HCT116 (cell line): ENCODE data around the gene LCMT2. TPM values are rescaled to one million over a fixed set of nuclear protein-coding genes. Genes with fewer than 3 reads are reported as not detected.

Source experiments
- ATAC-seq: fragments of 200-7000 bp; cut with Tn5 transposase; 2 replicates; pipeline ENCODE4 v1.9.1; 2020; ENCODE audit warnings: mild to moderate bottlenecking, moderate library complexity
- BruUV-seq: library from RNA; stranded (reverse); fragments of 400-500 nt; replicated peaks from 2 replicates; lab custom pipeline; 2021; lab: Mats Ljungman, UMichigan
- CTCF ChIA-PET: fragments of 300-600 bp; sonication (Branson Sonifier 250); formaldehyde crosslinking; loops from one replicate; lab custom pipeline; 2021; ENCODE audit warnings: antibody characterized with exemption; lab: Charles Lee
- POLR2A ChIA-PET: fragments of 300-600, 350-600 bp; sonication (Branson Sonifier 250); formaldehyde crosslinking; loops from one replicate; lab custom pipeline; 2021; ENCODE audit warnings: antibody characterized with exemption; lab: Charles Lee
- RAD21 ChIA-PET, 2 experiments: fragments of 300-600 bp; sonication (Branson Sonifier 250); formaldehyde crosslinking; loops; one replicate each; lab custom pipeline; 2023; ENCODE audit warnings: low total read pairs in 2 of 2; ENCODE audit not compliant: uncharacterized antibody in 2 of 2, unreplicated experiment in 2 of 2, low non-redundant PET in 1 of 2; lab: Charles Lee
- DNase-seq: peaks from one replicate; pipeline ENCODE4 v3.0.0-alpha.2; 2010; ENCODE audit warnings: low read depth, low spot score
- H2AFZ ChIP-seq: fragments of 200-600 bp; shearing (Covaris generic), sonication (generic); 2 replicates; pipeline ENCODE4 v1.6.1; 2017; ENCODE audit warnings: low read depth, mixed run types, mixed read lengths, antibody characterized with exemption, low read length; ENCODE audit not compliant: poor library complexity, severe bottlenecking
- H3K27ac ChIP-seq: 2 replicates; pipeline ENCODE4 v1.5.1; 2012; ENCODE audit warnings: low read depth, low read length
- H3K27me3 ChIP-seq: fragments of 200-600 bp; sonication (generic); 2 replicates; pipeline ENCODE4 v1.6.1; 2016; ENCODE audit warnings: mixed run types, low read length, mixed read lengths; ENCODE audit not compliant: insufficient read depth
- H3K36me3 ChIP-seq, 2 experiments: fragments of 200-500 bp in 1 of 2; fragments of 200-600 bp in 1 of 2; sonication (Bioruptor generic) in 1 of 2; sonication (generic) in 1 of 2; 2 replicates each; pipeline versions ENCODE4 v1.5.1 to v1.6.1; 2014 to 2016; ENCODE audit warnings: low read length in 2 of 2, inconsistent platforms in 1 of 2, mixed read lengths in 1 of 2, mixed run types in 1 of 2; ENCODE audit not compliant: insufficient read depth in 2 of 2, control insufficient read depth in 1 of 2
- H3K4me1 ChIP-seq, 2 experiments: fragments of 200-600 bp in 1 of 2; sonication (generic) in 1 of 2; 2 replicates each; pipeline versions ENCODE4 v1.5.1 to v1.6.1; 2012 to 2017; ENCODE audit warnings: low read length in 2 of 2, inconsistent platforms in 1 of 2, mild to moderate bottlenecking in 1 of 2, mixed read lengths in 1 of 2, mixed run types in 1 of 2, moderate library complexity in 1 of 2; ENCODE audit not compliant: insufficient read depth in 2 of 2, control insufficient read depth in 1 of 2
- H3K4me2 ChIP-seq: fragments of 200-600 bp; sonication (generic); 2 replicates; pipeline ENCODE4 v1.6.1; 2017; ENCODE audit warnings: mixed run types, low read length, mixed read lengths
- H3K4me3 ChIP-seq, 2 experiments: fragments of 200-600 bp in 1 of 2; sonication (generic) in 1 of 2; replicated peaks in 1 of 2; 2 replicates each; pipeline ENCODE4 v1.5.1; 2011 to 2016; ENCODE audit warnings: low read length in 2 of 2, control low read depth in 1 of 2, low read depth in 1 of 2, mild to moderate bottlenecking in 1 of 2, mixed read lengths in 1 of 2, mixed run types in 1 of 2
- H3K79me2 ChIP-seq: fragments of 200-600 bp; sonication (generic); 2 replicates; pipeline ENCODE4 v1.6.1; 2017; ENCODE audit warnings: mild to moderate bottlenecking, mixed run types, low read length, moderate library complexity, mixed read lengths; ENCODE audit not compliant: insufficient read depth
- H3K9ac ChIP-seq: fragments of 200-600 bp; sonication (generic); 2 replicates; pipeline ENCODE4 v1.6.1; 2016; ENCODE audit warnings: low read length, mixed read lengths
- H3K9me2 ChIP-seq: fragments of 200-600 bp; sonication (generic), shearing (Covaris generic); 2 replicates; pipeline ENCODE4 v1.6.1; 2017; ENCODE audit warnings: mixed run types, mild to moderate bottlenecking, moderate library complexity; ENCODE audit not compliant: insufficient read depth
- H3K9me3 ChIP-seq, 2 experiments: fragments of 200-500 bp in 1 of 2; fragments of 200-600 bp in 1 of 2; sonication (Bioruptor generic) in 1 of 2; sonication (generic) in 1 of 2; 2 replicates each; pipeline ENCODE4 v1.6.1; 2014 to 2017; ENCODE audit warnings: low read length in 2 of 2, mixed read lengths in 2 of 2, inconsistent platforms in 1 of 2, low read depth in 1 of 2, mild to moderate bottlenecking in 1 of 2, mixed run types in 1 of 2, moderate library complexity in 1 of 2; ENCODE audit not compliant: control insufficient read depth in 1 of 2, insufficient read depth in 1 of 2
- H4K20me1 ChIP-seq: fragments of 200-600 bp; sonication (generic), shearing (Covaris generic); 2 replicates; pipeline ENCODE4 v1.6.1; 2017; ENCODE audit warnings: mixed run types, mild to moderate bottlenecking, moderate library complexity; ENCODE audit not compliant: insufficient read depth
- CBX3 ChIP-seq: IDR thresholded peaks from 2 replicates; pipeline ENCODE4 v1.6.1; 2012; ENCODE audit warnings: low read depth
- CTCF ChIP-seq, 3 experiments: fragments of 200-600 bp in 1 of 3; sonication (generic) in 1 of 3; IDR thresholded peaks in 2 of 3; conservative IDR thresholded peaks in 1 of 3; 2 replicates each; pipeline ENCODE4 v1.5.1; 2012 to 2017; ENCODE audit warnings: low read depth in 2 of 3, low read length in 2 of 3, antibody characterized with exemption in 1 of 3, borderline replicate concordance in 1 of 3, control low read depth in 1 of 3, mild to moderate bottlenecking in 1 of 3, mixed read lengths in 1 of 3, mixed run types in 1 of 3, moderate library complexity in 1 of 3; ENCODE audit not compliant: insufficient read depth in 1 of 3
- EGR1 ChIP-seq: IDR thresholded peaks from 2 replicates; pipeline ENCODE4 v1.6.1; 2012; ENCODE audit warnings: low read depth
- EZH2 ChIP-seq: fragments of 200-600 bp; sonication (generic); IDR thresholded peaks from 2 replicates; pipeline ENCODE4 v1.6.1; 2017; ENCODE audit warnings: antibody characterized with exemption, mixed run types
- EZH2phosphoT487 ChIP-seq: fragments of 200-600 bp; IDR thresholded peaks from 2 replicates; pipeline ENCODE4 v1.6.1; 2018; ENCODE audit warnings: antibody characterized with exemption, borderline replicate concordance
- FOSL1 ChIP-seq: IDR thresholded peaks from 2 replicates; pipeline ENCODE4 v1.6.1; 2012; ENCODE audit warnings: low read depth
- JUND ChIP-seq: IDR thresholded peaks from 2 replicates; pipeline ENCODE4 v1.6.1; 2012
- MAX ChIP-seq: IDR thresholded peaks from 2 replicates; pipeline ENCODE4 v1.6.1; 2012
- SP1 ChIP-seq: IDR thresholded peaks from 2 replicates; pipeline ENCODE4 v1.6.1; 2012; ENCODE audit warnings: low read depth
- YY1 ChIP-seq: IDR thresholded peaks from 2 replicates; pipeline ENCODE4 v1.6.1; 2011; ENCODE audit warnings: low read length, low read depth, moderate library complexity, mild to moderate bottlenecking; ENCODE audit not compliant: insufficient replicate concordance; ENCODE audit errors: extremely low read depth
- ZBTB33 ChIP-seq: IDR thresholded peaks from 2 replicates; pipeline ENCODE4 v1.6.1; 2011; ENCODE audit warnings: mild to moderate bottlenecking, low read length, moderate library complexity; ENCODE audit not compliant: insufficient replicate concordance; ENCODE audit errors: extremely low read depth
- ZNF274 ChIP-seq: fragments of 200-500 bp; sonication (Bioruptor generic); IDR thresholded peaks from 2 replicates; pipeline ENCODE4 v1.6.1; 2014; ENCODE audit warnings: mild to moderate bottlenecking, low read depth, low read length, inconsistent platforms
- intact Hi-C: fragments of 100-400 bp; cut with micrococcal nuclease; formaldehyde crosslinking; loops from 2 replicates; pipeline ENCODE4 v1.10.0; 2022
- total RNA-seq: library from RNA; stranded (reverse); gene quantifications from one replicate; pipeline ENCODE4 v1.2.1, GENCODE V29; 2021; ENCODE audit not compliant: unreplicated experiment

Gene LCMT2
- total RNA-seq, 1 experiment from 2014 or later, result 4.7 TPM

GRCh38 chr15:43277231-43277823 lies 53.0 kb downstream of the LCMT2 start:
- Histone ChIP-seq H3K36me3 (no peaks in the 10 kb centered on the region), H3K79me2 (no peaks in the 10 kb centered on the region), H3K9ac (no peak overlapping the region), H3K4me1 (peaks cover 0 to 5% of the 10 kb centered on the region in 2 experiments; a peak in 1 of 4 replicates), H2AFZ (no peak overlapping the region), H4K20me1 (no peaks in the 10 kb centered on the region), H3K9me2 (no peaks in the 10 kb centered on the region), H3K4me2 (no peak overlapping the region), H3K9me3 (no peaks in the 10 kb centered on the region), H3K27ac (no peak overlapping the region), H3K27me3 (no peaks in the 10 kb centered on the region), H3K4me3 (no peak overlapping the region)
- POLR2A ChIA-PET, result no interaction called here
- DNase-seq (no peak), ATAC-seq (no peak)
- intact Hi-C loops, result no loop called here
- no TSS peak for BruUV-seq
- CTCF ChIA-PET, result interaction anchor here (0.7 kb wide), 1 partner anchor 73 kb away, joined by 3 read pairs; no protein-coding TSS in a partner anchor
- RAD21 ChIA-PET, result no interaction called here
- no peak for TF ChIP-seq CBX3
- no peak for TF ChIP-seq EGR1
- no peak for TF ChIP-seq MAX
- no peak for TF ChIP-seq YY1
- no peak for TF ChIP-seq EZH2phosphoT487
- TF ChIP-seq ZNF274, result no peak
- TF ChIP-seq EZH2, result no peak
- TF ChIP-seq CTCF (IDR thresholded peaks at IDR 0.05 in 2 of 3, conservative IDR thresholded peaks at IDR 0.05 in 1 of 3; ENCODE audit: borderline replicate concordance in 1 of 3, insufficient read depth in 1 of 3, low read depth in 2 of 3, low read length in 2 of 3), result no peak
- no peak for TF ChIP-seq FOSL1
- TF ChIP-seq ZBTB33, result no peak
- TF ChIP-seq SP1, result no peak
- TF ChIP-seq JUND, result no peak
